Endothelial cell of umbilical vein (primary cell): ENCODE data around the gene MXI1. TPM values are rescaled to one million over a fixed set of nuclear protein-coding genes. Genes with fewer than 3 reads are reported as not detected.

ENCODE experiments used
- BruUV-seq: library from RNA; stranded (reverse); fragments of 400-500 nt; replicated peaks from 2 replicates; lab custom pipeline; 2021; lab: Mats Ljungman, UMichigan
- CTCF ChIA-PET: fragments of 300-600, 350-600 bp; sonication (Branson Sonifier 250); formaldehyde crosslinking; loops from one replicate; lab custom pipeline; 2021; ENCODE audit warnings: antibody characterized with exemption, inconsistent platforms; lab: Charles Lee
- POLR2A ChIA-PET: fragments of 300-600, 350-600 bp; sonication (Branson Sonifier 250); formaldehyde crosslinking; loops from one replicate; lab custom pipeline; 2021; ENCODE audit warnings: antibody characterized with exemption, inconsistent platforms; lab: Charles Lee
- DNase-seq: peaks from one replicate; pipeline ENCODE4 v3.0.0-alpha.2; 2011; ENCODE audit warnings: low read depth, low spot score
- FAIRE-seq: peaks from 2 replicates; lab custom pipeline; 2011; peaks lifted over from hg19 to GRCh38; lab: Jason Lieb, UNC
- H2AFZ ChIP-seq: 2 replicates; pipeline ENCODE4 v1.6.0; 2012; ENCODE audit warnings: low read depth, low read length, control low read depth, inconsistent platforms
- H3K27ac ChIP-seq: 2 replicates; pipeline ENCODE4 v1.5.1; 2011; ENCODE audit warnings: low read depth, mild to moderate bottlenecking, control low read depth, low read length, moderate library complexity; ENCODE audit not compliant: insufficient read depth
- H3K27me3 ChIP-seq, 2 experiments: 2 replicates each; pipeline versions ENCODE4 v1.6.0 to v1.6.1; 2011; ENCODE audit warnings: low read length in 2 of 2, mixed read lengths in 1 of 2; ENCODE audit not compliant: control insufficient read depth in 2 of 2, insufficient read depth in 2 of 2
- H3K36me3 ChIP-seq, 2 experiments: 2 replicates in 1 of 2; 3 replicates in 1 of 2; pipeline ENCODE4 v1.5.1; 2011; ENCODE audit warnings: low read length in 2 of 2, mild to moderate bottlenecking in 1 of 2, moderate library complexity in 1 of 2; ENCODE audit not compliant: control insufficient read depth in 2 of 2, insufficient read depth in 2 of 2; ENCODE audit errors: extremely low read depth in 1 of 2
- H3K4me1 ChIP-seq: 3 replicates; pipeline ENCODE4 v1.5.1; 2011; ENCODE audit warnings: mild to moderate bottlenecking, low read length; ENCODE audit not compliant: control insufficient read depth, insufficient read depth; ENCODE audit errors: extremely low read depth
- H3K4me2 ChIP-seq: 2 replicates; pipeline ENCODE4 v1.6.1; 2011; ENCODE audit warnings: low read length, control low read depth, mixed read lengths; ENCODE audit not compliant: insufficient read depth
- H3K4me3 ChIP-seq, 3 experiments: fragments of 200-600 bp in 1 of 3; sonication (generic), shearing (Covaris generic) in 1 of 3; replicated peaks in 1 of 3; 2 replicates each; pipeline ENCODE4 v1.5.1; 2011 to 2016; ENCODE audit warnings: control low read depth in 3 of 3, low read length in 3 of 3, mild to moderate bottlenecking in 2 of 3, inconsistent platforms in 1 of 3, low read depth in 1 of 3, moderate library complexity in 1 of 3; ENCODE audit not compliant: insufficient read depth in 1 of 3
- H3K79me2 ChIP-seq: 2 replicates; pipeline ENCODE4 v1.6.0; 2012; ENCODE audit warnings: low read length, inconsistent platforms; ENCODE audit not compliant: control insufficient read depth, insufficient read depth
- H3K9ac ChIP-seq: replicated peaks from 2 replicates; pipeline ENCODE3; 2011; ENCODE audit warnings: low read length, control low read depth; ENCODE audit not compliant: insufficient read depth; ENCODE audit errors: extremely low read depth
- H3K9me1 ChIP-seq: replicated peaks from 3 replicates; pipeline ENCODE4 v1.6.0; 2011; ENCODE audit warnings: mild to moderate bottlenecking, low read length; ENCODE audit not compliant: control insufficient read depth, insufficient read depth; ENCODE audit errors: extremely low read depth
- H3K9me3 ChIP-seq: replicated peaks from 2 replicates; pipeline ENCODE4 v1.5.1; 2012; ENCODE audit warnings: low read length, inconsistent platforms; ENCODE audit not compliant: control insufficient read depth, insufficient read depth
- H4K20me1 ChIP-seq: replicated peaks from 2 replicates; pipeline ENCODE3; 2011; ENCODE audit warnings: mild to moderate bottlenecking, low read length; ENCODE audit not compliant: control insufficient read depth, insufficient read depth; ENCODE audit errors: extremely low read depth
- FOS ChIP-seq: IDR thresholded peaks from 2 replicates; pipeline ENCODE4 v1.6.1; 2011; ENCODE audit warnings: mild to moderate bottlenecking, low read length, moderate library complexity, borderline replicate concordance; ENCODE audit not compliant: insufficient read depth
- JUN ChIP-seq: IDR thresholded peaks from 2 replicates; pipeline ENCODE4 v1.6.1; 2011; ENCODE audit warnings: borderline replicate concordance, low read depth; ENCODE audit not compliant: insufficient read length, insufficient read depth
- POLR2A ChIP-seq: IDR thresholded peaks from 2 replicates; pipeline ENCODE4 v1.6.1; 2012; ENCODE audit warnings: low read depth, mild to moderate bottlenecking, control low read depth, low read length
- dilution Hi-C: fragments of 300-500 bp; cut with MboI; formaldehyde crosslinking; loops from one replicate; pipeline ENCODE4 v1.15.0; 2019; ENCODE audit warnings: low sequenced_read_pairs; ENCODE audit not compliant: extremely low pct_ligation_motif_present
- intact Hi-C: fragments of 100-400 bp; cut with micrococcal nuclease; formaldehyde crosslinking; loops from one replicate; pipeline ENCODE4 v1.10.0; 2022
- polyA plus RNA-seq, 4 experiments: library from polyadenylated mRNA; depleted of rRNA in 3 of 4; stranded (reverse) in 3 of 4; unstranded in 1 of 4; fragments of >200 nt; gene quantifications; 2 replicates each; pipeline versions ENCODE4 v1.2.1 to v1.2.3, GENCODE V29; 2011 to 2012; ENCODE audit warnings: missing spikeins in 1 of 4
- total RNA-seq: library from RNA; stranded (reverse); gene quantifications from 2 replicates; pipeline ENCODE4 v1.2.3, GENCODE V29; 2021
- TF ChIP-seq, protein P1 (sequence below), 2 donors: IDR thresholded peaks; 1 replicate in 1 of 2; 2 replicates in 1 of 2; pipeline ENCODE4 v1.5.1; 2011; ENCODE audit warnings: low read length in 2 of 2, mild to moderate bottlenecking in 2 of 2, moderate library complexity in 2 of 2, control low read depth in 1 of 2, inconsistent platforms in 1 of 2, low read depth in 1 of 2; ENCODE audit not compliant: insufficient read depth in 1 of 2; ENCODE audit errors: extremely low read depth in 1 of 2

MXI1 gene
- total and polyA plus RNA-seq, 2 donors (not counting 3 experiments of a cell fraction or from before 2014, with no cell fraction given): 2.7 to 8.5 TPM

DNA sequence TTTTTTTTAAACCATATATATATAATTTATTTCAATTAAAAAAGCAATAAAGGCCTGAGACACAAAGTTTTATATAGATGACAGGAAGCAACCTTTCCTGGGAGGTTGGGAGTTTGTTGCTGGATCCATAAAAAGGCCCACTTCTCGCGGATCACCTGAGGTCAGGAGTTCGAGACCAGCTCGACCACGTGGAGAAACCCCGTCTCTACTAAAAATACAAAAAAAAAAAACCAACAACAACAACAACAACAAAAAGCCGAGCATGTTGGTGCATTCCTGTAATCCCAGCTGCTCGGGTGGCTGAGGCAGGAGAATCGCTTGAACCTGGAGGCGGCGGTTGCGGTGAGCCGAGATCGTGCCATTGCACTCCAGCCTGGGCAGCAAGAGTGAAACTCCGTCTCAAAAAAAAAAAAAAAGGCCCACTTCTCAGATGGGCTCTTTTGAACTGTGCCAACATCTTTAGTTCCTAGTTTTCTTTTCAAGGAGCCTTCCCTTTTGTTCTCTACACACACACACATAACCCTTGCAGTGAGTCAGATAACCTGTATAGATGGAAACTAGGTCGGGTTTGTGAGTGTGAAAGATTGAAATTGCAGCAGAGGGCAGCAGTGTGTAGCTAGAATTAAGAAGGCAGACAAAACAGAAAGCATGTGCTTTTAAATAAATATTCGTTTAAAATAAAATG lies 98.5 kb downstream of the MXI1 start:
- Histone ChIP-seq H3K9me3 (no peaks in the 10 kb centered on the region), H3K9me1 (no peaks in the 10 kb centered on the region), H3K9ac (peak overlapping the region; percentile 99), H3K4me2 (peak overlapping the region; percentile 92), H3K27ac (peak overlapping the region; percentile 97), H3K27me3 (no peaks in the 10 kb centered on the region), H3K36me3 (peaks cover 3 to 11% of the 10 kb centered on the region in 2 experiments), H3K4me3 (no peak overlapping the region), H3K79me2 (peaks cover 38% of the 10 kb centered on the region), H2AFZ (peak overlapping the region; percentile 19), H3K4me1 (peaks cover 57% of the 10 kb centered on the region), H4K20me1 (peaks cover 7% of the 10 kb centered on the region)
- FAIRE-seq (peak; percentile 93), DNase-seq (peak; percentile 95)
- intact Hi-C loops (loop anchor here (1.0 to 5.0 kb wide), 11 partner anchors 92 to 1831 kb away; partner anchors contain the start of genes ADRA2A, BBIP1, PDCD4 and SHOC2), dilution Hi-C loops (no loop called here)
- no TSS peak for BruUV-seq
- TF ChIP-seq JUN (peak; percentile 44), POLR2A (no peak), FOS (peak; percentile 56)
- TF ChIP-seq, protein P1, sequence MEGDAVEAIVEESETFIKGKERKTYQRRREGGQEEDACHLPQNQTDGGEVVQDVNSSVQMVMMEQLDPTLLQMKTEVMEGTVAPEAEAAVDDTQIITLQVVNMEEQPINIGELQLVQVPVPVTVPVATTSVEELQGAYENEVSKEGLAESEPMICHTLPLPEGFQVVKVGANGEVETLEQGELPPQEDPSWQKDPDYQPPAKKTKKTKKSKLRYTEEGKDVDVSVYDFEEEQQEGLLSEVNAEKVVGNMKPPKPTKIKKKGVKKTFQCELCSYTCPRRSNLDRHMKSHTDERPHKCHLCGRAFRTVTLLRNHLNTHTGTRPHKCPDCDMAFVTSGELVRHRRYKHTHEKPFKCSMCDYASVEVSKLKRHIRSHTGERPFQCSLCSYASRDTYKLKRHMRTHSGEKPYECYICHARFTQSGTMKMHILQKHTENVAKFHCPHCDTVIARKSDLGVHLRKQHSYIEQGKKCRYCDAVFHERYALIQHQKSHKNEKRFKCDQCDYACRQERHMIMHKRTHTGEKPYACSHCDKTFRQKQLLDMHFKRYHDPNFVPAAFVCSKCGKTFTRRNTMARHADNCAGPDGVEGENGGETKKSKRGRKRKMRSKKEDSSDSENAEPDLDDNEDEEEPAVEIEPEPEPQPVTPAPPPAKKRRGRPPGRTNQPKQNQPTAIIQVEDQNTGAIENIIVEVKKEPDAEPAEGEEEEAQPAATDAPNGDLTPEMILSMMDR (IDR thresholded peaks at IDR 0.05; ENCODE audit: extremely low read depth in 1 of 2, insufficient read depth in 1 of 2, low read depth in 1 of 2, low read length in 2 of 2): peak; percentile 52 to 62
- ChIA-PET CTCF (interaction anchor here (0.7 to 4.2 kb wide), 19 partner anchors 49 to 1831 kb away, joined by 3 to 80 read pairs (median 6); no protein-coding TSS in a partner anchor), POLR2A (interaction anchor here (0.6 kb wide), 1 partner anchor 24 kb away, joined by 6 read pairs; no protein-coding TSS in a partner anchor)
